HUES48 (cell line): ENCODE data around the gene CPNE1.

ENCODE experiments used
- H3K27ac ChIP-seq: one replicate; pipeline ENCODE4 v1.7.0; 2013; ENCODE audit warnings: low read depth, low read length, inconsistent platforms
- H3K27me3 ChIP-seq: 2 replicates; pipeline ENCODE4 v1.6.1; 2013; ENCODE audit warnings: mild to moderate bottlenecking, low read length; ENCODE audit not compliant: control insufficient read depth, insufficient read depth
- H3K36me3 ChIP-seq: 2 replicates; pipeline ENCODE4 v1.6.1; 2013; ENCODE audit warnings: low read length; ENCODE audit not compliant: control insufficient read depth, insufficient read depth
- H3K4me1 ChIP-seq: 2 replicates; pipeline ENCODE4 v1.6.1; 2013; ENCODE audit warnings: mild to moderate bottlenecking, low read length; ENCODE audit not compliant: control insufficient read depth, insufficient read depth
- H3K4me3 ChIP-seq: 2 replicates; pipeline ENCODE4 v1.5.1; 2013; ENCODE audit warnings: mild to moderate bottlenecking, low read depth, low read length
- H3K9ac ChIP-seq: 2 replicates; pipeline ENCODE4 v1.6.1; 2013; ENCODE audit warnings: mild to moderate bottlenecking, low read depth, low read length, moderate library complexity
- H3K9me3 ChIP-seq: 2 replicates; pipeline ENCODE4 v1.6.1; 2013; ENCODE audit warnings: low read length; ENCODE audit not compliant: control insufficient read depth, insufficient read depth

The CPNE1 gene

GRCh38 chr20:35576816-35577215, 87.9 kb downstream of the CPNE1 start:
- Histone ChIP-seq H3K4me3 (no peak overlapping the region), H3K4me1 (no peaks in the 10 kb centered on the region), H3K9me3 (no peaks in the 10 kb centered on the region), H3K27ac (no peak overlapping the region), H3K36me3 (no peaks in the 10 kb centered on the region), H3K27me3 (no peaks in the 10 kb centered on the region), H3K9ac (no peak overlapping the region)
